Endometrial microvascular endothelial cells (primary cell): ENCODE results near the gene TFCP2L1. TPM values are rescaled to one million over a fixed set of nuclear protein-coding genes. Genes with fewer than 3 reads are reported as not detected.

Source experiments
- in situ Hi-C: cut with HindIII; loops from 2 replicates; pipeline ENCODE4 v1.10.0; 2017; ENCODE audit warnings: low sequenced_read_pairs, low pct_unique_long_range_greater_than_20kb; ENCODE audit errors: inconsistent ontology term
- total RNA-seq: library from RNA; depleted of rRNA; stranded (reverse); fragments of >200 nt; gene quantifications from one replicate; pipeline ENCODE4 v1.2.3, GENCODE V29; 2015; ENCODE audit errors: inconsistent ontology term

Gene TFCP2L1
- total RNA-seq, 1 donor from 2014 or later, result not detected

DNA sequence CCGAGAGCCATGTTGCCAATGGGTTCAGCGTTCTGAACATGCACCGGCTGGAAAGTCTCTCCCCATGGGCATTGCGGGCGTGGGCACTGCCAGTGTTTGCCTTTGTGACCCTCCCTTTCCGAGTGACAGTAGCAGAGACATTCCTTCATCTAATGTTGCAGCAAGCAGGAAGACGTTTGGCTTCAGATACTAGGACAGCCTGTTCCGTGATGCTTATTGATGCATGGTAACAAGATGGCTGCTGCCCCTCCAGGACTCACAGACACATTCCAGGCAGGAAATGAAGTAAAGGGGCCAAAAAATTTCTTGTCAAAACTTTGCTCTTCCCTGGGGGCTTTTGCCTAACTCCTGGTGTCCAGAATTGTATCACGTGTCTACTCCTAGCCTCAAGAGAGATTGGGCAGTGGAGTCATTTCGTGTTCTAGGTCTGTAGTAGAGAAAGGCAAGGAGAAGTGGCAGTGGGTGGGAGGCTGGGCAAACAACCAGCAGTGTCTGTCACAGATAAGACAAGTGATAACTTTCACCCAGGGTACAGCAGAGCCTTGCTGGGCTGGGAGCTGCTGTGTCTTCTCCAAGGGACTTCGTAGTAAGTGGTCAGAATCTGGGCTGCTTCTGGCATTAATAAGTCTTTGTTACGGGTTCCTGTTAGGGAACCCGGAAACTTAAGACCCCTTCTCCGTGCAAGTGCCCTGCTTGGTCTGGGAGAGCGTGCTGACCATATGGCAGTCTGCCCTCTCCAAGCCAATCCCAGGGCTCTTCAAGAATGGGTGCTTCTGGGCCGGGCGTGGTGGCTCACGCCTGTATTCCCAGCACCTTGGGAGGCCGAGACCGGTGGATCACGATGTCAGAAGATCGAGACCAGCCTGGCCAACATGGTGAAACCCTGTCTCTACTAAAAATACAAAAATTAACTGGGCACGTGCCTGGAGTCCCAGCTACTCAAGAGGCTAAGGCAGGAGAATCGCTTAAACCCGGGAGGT, 93.5 kb downstream of the TFCP2L1 start:
- in situ Hi-C loops, result no loop called here

DNA sequence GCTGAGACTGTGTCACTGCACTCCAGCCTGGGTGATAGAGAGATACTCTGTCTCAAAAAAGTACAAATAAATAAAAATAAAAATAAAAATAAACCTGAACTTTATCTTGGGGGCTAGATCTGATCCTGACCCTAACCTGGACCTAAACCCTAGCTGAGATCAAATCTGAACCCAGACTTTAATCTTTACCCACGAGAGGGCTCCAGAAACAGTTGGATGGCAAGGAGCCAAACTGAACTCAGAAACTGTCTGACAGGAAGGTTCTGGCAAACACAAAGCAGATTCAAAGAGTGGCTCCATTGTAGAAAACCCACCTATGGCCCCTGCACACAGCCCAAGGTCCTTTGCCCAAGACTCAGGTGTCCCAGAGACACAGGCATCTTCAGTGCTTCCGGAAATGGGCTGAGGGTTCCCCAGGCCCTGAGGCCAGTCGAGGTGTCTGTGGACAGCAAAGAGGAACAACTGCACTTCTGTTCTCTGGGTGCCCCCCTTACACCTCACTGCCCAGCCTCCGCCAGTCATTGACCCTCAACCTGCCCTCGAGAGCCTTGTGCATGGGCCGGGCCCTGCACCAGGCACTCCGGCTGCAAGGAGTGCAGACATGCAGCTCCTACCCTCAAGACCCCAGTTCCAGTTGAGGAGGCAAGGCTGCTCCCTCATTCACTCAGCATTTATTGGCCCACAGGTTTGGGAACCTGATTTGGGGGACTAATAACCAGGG, 95.2 kb downstream of the TFCP2L1 start:
- in situ Hi-C loops, result no loop called here

GRCh38 chr2:121189011-121189410, 96.0 kb downstream of the TFCP2L1 start:
- in situ Hi-C loops, result no loop called here

- in situ Hi-C loops, result no loop called here
Observed at GRCh38 chr2:121187982-121188411, 97.0 kb downstream of the TFCP2L1 start.

GRCh38 chr2:121187351-121187981, 97.5 kb downstream of the TFCP2L1 start:
- in situ Hi-C loops, result no loop called here

- in situ Hi-C loops, result no loop called here
Observed at GRCh38 chr2:121186261-121186660, 98.7 kb downstream of the TFCP2L1 start.

DNA sequence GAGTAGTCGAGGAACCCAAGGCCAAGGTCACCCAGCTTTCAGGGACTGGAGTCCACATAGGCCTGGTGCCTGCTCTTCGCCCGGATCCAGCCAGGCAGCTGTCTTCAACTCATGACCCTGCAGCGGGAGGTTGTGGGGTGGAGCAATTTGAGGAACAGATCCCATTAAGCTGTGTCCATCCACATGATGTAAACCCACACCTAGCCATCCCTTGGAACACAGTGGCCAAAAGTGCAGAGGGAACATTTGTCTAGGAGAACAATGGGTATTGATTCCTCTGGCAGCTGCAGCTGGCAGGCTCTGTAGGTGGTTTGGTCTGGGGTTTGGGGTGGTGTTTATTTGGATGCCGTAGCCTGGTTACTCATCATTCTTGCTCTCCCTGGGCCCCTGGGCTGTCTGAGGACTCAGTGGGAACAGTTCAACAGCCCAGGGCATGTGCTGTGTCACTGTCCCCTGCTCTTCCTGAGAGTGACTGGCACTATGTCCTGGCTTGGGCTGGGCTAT, 99.4 kb downstream of the TFCP2L1 start:
- in situ Hi-C loops, result no loop called here

DNA sequence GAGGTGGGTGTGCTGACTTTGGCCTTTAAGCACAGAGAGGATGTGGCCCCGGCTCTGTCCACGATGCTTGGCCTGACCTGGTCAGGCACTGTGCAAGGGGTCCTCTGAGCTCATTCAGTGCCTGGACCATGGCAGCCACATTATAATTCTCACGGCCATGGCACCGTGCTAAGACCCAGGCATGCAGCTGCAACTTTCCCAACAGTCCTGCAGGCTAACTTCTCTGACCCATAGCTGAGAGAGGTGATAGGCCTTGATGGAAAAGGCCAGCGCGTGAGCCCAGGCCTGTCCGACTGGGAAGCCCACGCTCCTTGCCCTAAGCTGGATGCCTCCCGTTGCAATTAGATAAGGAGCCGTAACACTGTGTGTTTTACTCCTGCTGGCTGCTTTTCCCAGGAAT, 99.9 kb downstream of the TFCP2L1 start:
- in situ Hi-C loops, result no loop called here

DNA sequence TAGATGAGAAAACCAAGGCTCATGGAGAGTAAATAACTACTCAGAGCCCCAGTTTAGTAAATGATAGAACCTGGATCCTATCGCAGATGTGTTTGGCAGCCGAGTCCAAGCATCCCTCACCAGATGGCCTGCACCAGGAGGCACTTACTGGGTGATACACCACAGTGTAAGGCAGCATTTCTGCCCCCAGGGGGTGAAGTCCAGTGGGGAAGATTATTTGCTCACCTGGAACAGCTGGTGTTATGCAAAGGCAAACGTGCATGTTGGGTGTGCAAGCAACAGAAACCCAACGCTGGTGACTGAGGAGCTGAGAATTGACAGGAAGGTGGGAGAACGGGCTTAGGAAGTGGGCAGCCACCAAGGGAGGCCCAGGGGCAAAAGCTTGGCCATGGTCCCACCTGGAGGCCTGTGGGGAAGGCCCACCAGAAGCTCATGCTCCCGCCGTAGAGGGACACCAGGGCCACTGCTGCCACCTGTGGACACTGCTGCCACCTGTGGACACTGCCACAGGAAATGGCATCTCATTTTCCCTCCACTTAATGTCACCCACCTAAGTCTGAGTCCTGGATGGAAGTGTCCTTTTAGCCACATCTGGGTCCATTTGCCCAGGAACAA, 100.6 kb downstream of the TFCP2L1 start:
- in situ Hi-C loops, result no loop called here

DNA sequence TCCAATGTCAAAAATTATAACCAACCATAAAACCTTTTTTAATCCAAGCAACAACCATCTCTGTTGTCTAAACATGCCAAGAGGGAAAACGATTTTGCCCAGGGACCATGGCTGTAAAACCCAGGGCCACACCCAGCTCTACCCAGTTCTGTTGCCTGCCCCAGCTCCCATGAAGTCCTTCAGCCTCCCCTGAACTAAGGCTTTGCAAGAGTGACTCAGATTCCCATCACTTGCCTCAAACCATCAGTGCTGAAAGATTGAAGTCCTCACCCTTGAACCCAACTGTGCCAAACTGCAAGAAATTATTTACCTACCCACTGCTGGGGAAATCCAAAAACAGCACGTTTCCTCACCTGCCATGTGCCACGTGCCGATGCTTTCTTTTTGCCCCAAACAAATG, 102.5 kb downstream of the TFCP2L1 start:
- in situ Hi-C loops, result no loop called here

DNA sequence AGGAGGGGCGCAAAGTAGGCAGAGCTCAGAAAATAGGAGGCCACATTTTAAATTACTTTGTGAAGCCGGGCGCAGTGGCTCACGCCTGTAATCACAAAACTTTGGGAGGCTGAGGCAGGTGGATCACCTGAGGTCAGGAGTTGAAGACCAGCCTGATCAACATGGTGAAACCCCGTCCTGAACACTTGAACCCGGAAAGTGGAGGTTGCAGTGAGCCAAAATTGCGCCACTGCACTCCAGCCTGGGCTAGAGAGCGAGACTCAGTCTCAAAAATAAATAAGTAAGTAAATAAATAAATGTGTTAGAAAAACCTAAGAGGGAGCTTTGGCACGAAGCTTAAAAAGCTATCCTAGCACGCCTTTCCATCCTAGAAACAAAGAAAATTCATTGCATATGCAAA, 105.5 kb downstream of the TFCP2L1 start:
- in situ Hi-C loops, result no loop called here

GRCh38 chr2:121178730-121179129, 106.3 kb downstream of the TFCP2L1 start:
- in situ Hi-C loops, result no loop called here

GRCh38 chr2:121177896-121178295, 107.1 kb downstream of the TFCP2L1 start:
- in situ Hi-C loops, result no loop called here

GRCh38 chr2:121175326-121175725, 109.7 kb downstream of the TFCP2L1 start:
- in situ Hi-C loops, result no loop called here

GRCh38 chr2:121173806-121174205, 111.2 kb downstream of the TFCP2L1 start:
- in situ Hi-C loops, result no loop called here

- in situ Hi-C loops, result no loop called here
Observed at GRCh38 chr2:121173112-121173511, 111.9 kb downstream of the TFCP2L1 start.

DNA sequence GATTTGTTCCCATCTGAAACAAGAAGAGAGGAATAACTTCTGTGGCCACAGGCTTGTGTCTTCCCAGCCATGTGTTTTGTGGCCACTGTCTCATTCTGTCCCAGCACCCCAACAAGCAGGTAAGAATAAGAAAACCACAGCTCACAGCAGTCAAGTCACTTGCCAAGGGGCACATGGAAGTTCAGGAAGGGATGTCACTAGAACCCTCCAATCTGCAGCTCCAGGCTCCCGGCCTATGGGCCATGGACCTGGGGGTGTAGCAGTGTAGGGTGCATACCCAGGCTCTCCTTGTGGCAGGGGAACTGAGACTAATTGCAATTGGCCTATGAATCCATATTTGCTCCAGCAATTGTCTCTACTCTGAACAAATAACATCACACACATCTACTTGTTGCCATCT, 112.5 kb downstream of the TFCP2L1 start:
- in situ Hi-C loops, result no loop called here

- in situ Hi-C loops, result no loop called here
Observed at GRCh38 chr2:121171625-121172119, 113.3 kb downstream of the TFCP2L1 start.

GRCh38 chr2:121170577-121170976, 114.4 kb downstream of the TFCP2L1 start:
- in situ Hi-C loops, result no loop called here
